ENCODE measurements around the gene ATXN7L1.

GRCh38 chr7:105672801-105673200 is 203.6 kb downstream of the ATXN7L1 start:
- TF ChIP-seq CTCF (IDR thresholded peaks at IDR 0.05; ENCODE audit: control extremely low read depth in 1 of 3, insufficient read depth in 1 of 3, low read depth in 1 of 3, low read length in 3 of 3) = no peak
- TF ChIP-seq SP1 (IDR thresholded peaks at IDR 0.05; ENCODE audit: low read depth, low read length) = no peak
- no peak for TF ChIP-seq EZH2 (IDR thresholded peaks at IDR 0.05; ENCODE audit: low read depth, low read length, severe bottlenecking)
- no peak for TF ChIP-seq BRCA1 (IDR thresholded peaks at IDR 0.05; ENCODE audit: low read depth, low read length)

All from H1 (cell line).